Lower leg skin (tissue), 3 donors: ENCODE data around the gene ATP6V0D1.

Source experiments
- POLR2A ChIP-seq, 2 donors: fragments of 450-650 bp; IDR thresholded peaks; one replicate each; pipeline ENCODE4 v1.6.1; 2016 to 2017; ENCODE audit warnings: antibody characterized with exemption in 2 of 2, mild to moderate bottlenecking in 1 of 2, moderate library complexity in 1 of 2
- TF ChIP-seq, protein P1 (sequence below), 3 donors: fragments of 450-650 bp; IDR thresholded peaks; one replicate each; pipeline ENCODE4 v1.5.1; 2016; ENCODE audit warnings: antibody characterized with exemption in 3 of 3, mild to moderate bottlenecking in 3 of 3, moderate library complexity in 2 of 3

DNA sequence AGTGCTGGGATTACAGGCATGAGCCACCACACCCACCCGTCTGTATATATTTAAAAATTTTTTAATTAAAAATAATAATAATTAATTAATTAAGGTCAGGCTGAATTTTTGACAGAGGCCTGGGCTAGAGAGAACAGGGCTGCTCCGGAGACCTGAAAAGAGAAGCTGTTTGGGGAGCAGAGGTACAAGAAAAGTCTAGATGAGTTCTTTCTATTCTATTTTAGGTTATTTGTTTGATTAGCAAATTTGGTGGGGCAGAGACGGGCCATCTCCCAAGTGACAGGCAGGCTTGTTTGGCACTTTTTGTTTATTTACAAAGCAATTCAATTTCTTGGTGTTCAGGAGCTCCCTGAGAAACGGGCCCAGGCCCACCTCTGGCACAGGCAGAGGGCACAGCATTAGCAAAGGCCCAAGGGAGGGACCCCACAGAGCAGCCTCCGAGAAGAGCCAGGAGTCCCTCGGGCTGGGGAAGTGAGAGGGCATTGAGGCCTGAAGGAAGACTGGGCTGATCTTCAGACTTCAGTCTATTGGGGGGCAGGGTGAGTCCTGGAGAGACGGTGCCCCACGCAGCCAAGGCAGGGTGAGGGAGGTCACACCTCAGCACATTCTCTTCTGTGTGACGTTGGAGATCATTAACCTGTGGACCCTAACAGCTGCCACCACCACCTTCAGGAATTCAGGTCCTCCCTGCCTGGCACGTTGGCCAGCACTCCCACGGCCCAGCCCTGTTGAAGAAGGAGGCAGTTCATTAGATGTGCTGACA lies 36.9 kb upstream of the ATP6V0D1 start:
- TF ChIP-seq, protein P1, sequence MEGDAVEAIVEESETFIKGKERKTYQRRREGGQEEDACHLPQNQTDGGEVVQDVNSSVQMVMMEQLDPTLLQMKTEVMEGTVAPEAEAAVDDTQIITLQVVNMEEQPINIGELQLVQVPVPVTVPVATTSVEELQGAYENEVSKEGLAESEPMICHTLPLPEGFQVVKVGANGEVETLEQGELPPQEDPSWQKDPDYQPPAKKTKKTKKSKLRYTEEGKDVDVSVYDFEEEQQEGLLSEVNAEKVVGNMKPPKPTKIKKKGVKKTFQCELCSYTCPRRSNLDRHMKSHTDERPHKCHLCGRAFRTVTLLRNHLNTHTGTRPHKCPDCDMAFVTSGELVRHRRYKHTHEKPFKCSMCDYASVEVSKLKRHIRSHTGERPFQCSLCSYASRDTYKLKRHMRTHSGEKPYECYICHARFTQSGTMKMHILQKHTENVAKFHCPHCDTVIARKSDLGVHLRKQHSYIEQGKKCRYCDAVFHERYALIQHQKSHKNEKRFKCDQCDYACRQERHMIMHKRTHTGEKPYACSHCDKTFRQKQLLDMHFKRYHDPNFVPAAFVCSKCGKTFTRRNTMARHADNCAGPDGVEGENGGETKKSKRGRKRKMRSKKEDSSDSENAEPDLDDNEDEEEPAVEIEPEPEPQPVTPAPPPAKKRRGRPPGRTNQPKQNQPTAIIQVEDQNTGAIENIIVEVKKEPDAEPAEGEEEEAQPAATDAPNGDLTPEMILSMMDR (IDR thresholded peaks at IDR 0.05): no peak
- TF ChIP-seq POLR2A (IDR thresholded peaks at IDR 0.05): no peak
